ENCODE results near the gene TTR. TPM values are rescaled to one million over a fixed set of nuclear protein-coding genes. Genes with fewer than 3 reads are reported as not detected.

TTR gene
- total and polyA plus RNA-seq, 2 experiments from 2014 or later = not detected

DNA sequence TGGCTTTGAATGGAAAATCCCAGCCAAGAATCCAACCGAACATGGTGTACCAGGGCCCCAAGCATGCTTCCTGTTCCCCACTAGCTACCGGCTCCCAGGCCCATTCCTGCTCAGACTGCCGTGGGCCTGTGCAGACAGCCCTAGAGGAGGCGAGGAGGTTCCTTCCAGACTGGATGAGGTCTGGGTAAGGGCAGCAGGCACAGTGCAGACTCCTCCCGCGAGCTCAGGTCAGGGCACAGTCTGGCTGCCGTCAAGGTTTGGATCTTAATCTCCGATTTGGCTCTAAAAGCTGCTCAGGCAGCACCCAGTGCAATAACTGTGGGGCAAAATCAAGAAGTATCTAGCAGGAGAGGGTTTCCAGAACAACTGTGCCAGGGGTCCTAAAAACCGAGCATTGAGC, 19.3 kb upstream of the TTR start:
- TF ChIP-seq CTCF (conservative IDR thresholded peaks at IDR 0.05; ENCODE audit: low read depth in 2 of 2) = no peak
- no peak for TF ChIP-seq POLR2AphosphoS5 (IDR thresholded peaks at IDR 0.05; ENCODE audit: low read depth)
- no peak for TF ChIP-seq EZH2phosphoT487 (IDR thresholded peaks at IDR 0.05; ENCODE audit: unreplicated experiment)
- TF ChIP-seq, protein P1, sequence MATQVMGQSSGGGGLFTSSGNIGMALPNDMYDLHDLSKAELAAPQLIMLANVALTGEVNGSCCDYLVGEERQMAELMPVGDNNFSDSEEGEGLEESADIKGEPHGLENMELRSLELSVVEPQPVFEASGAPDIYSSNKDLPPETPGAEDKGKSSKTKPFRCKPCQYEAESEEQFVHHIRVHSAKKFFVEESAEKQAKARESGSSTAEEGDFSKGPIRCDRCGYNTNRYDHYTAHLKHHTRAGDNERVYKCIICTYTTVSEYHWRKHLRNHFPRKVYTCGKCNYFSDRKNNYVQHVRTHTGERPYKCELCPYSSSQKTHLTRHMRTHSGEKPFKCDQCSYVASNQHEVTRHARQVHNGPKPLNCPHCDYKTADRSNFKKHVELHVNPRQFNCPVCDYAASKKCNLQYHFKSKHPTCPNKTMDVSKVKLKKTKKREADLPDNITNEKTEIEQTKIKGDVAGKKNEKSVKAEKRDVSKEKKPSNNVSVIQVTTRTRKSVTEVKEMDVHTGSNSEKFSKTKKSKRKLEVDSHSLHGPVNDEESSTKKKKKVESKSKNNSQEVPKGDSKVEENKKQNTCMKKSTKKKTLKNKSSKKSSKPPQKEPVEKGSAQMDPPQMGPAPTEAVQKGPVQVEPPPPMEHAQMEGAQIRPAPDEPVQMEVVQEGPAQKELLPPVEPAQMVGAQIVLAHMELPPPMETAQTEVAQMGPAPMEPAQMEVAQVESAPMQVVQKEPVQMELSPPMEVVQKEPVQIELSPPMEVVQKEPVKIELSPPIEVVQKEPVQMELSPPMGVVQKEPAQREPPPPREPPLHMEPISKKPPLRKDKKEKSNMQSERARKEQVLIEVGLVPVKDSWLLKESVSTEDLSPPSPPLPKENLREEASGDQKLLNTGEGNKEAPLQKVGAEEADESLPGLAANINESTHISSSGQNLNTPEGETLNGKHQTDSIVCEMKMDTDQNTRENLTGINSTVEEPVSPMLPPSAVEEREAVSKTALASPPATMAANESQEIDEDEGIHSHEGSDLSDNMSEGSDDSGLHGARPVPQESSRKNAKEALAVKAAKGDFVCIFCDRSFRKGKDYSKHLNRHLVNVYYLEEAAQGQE (IDR thresholded peaks at IDR 0.05; ENCODE audit: unreplicated experiment) = no peak
- TF ChIP-seq ZNF331 (CRISPR knock-in tag; IDR thresholded peaks at IDR 0.05; ENCODE audit: low read depth) = no peak
- TF ChIP-seq CREB1 (CRISPR knock-in tag; IDR thresholded peaks at IDR 0.05; ENCODE audit: low read depth) = no peak
- TF ChIP-seq STAT1 (IDR thresholded peaks at IDR 0.05; ENCODE audit: unreplicated experiment) = no peak
- no peak for TF ChIP-seq JUNB (IDR thresholded peaks at IDR 0.05; ENCODE audit: unreplicated experiment)
- TF ChIP-seq ZNF114 (CRISPR knock-in tag; IDR thresholded peaks at IDR 0.05) = no peak
- TF ChIP-seq EZH2 (IDR thresholded peaks at IDR 0.05; ENCODE audit: low read depth, unreplicated experiment) = no peak
- TF ChIP-seq ZNF462 (CRISPR knock-in tag; IDR thresholded peaks at IDR 0.05) = no peak
- TF ChIP-seq, protein P2, sequence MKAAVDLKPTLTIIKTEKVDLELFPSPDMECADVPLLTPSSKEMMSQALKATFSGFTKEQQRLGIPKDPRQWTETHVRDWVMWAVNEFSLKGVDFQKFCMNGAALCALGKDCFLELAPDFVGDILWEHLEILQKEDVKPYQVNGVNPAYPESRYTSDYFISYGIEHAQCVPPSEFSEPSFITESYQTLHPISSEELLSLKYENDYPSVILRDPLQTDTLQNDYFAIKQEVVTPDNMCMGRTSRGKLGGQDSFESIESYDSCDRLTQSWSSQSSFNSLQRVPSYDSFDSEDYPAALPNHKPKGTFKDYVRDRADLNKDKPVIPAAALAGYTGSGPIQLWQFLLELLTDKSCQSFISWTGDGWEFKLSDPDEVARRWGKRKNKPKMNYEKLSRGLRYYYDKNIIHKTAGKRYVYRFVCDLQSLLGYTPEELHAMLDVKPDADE (IDR thresholded peaks at IDR 0.05) = no peak
- TF ChIP-seq NANOG (IDR thresholded peaks at IDR 0.05; ENCODE audit: borderline replicate concordance) = no peak
- no peak for DNase-seq (ENCODE audit: low spot score)
- no peaks in the 10 kb centered on the region for H3K36me3 ChIP-seq (ENCODE audit: insufficient read depth)
- H3K27me3 ChIP-seq (ENCODE audit: insufficient read depth) = no peaks in the 10 kb centered on the region
- H3K4me3 ChIP-seq = no peak overlapping the region
- Mint-ChIP-seq H3K27ac (no peak overlapping the region), H3K27me3 (ENCODE audit: insufficient read depth, low read depth, poor library complexity) (peaks cover 2% of the 10 kb centered on the region), H3K4me3 (no peak overlapping the region), H3K36me3 (ENCODE audit: low read depth) (no peaks in the 10 kb centered on the region), H3K4me1 (peaks cover 3% of the 10 kb centered on the region; the same call in 1 of the 3 replicates), H3K9me3 (no peaks in the 10 kb centered on the region)
- H4K20me1 ChIP-seq (replicated peaks; ENCODE audit: insufficient read depth) = no peaks in the 10 kb centered on the region
- H3K27ac ChIP-seq (ENCODE audit: low read depth) = no peak overlapping the region
- peak overlapping the region; percentile 76 for H2AFZ ChIP-seq
- no peak overlapping the region for H3K4me2 ChIP-seq
- no peaks in the 10 kb centered on the region for H3K9me2 ChIP-seq (ENCODE audit: insufficient read depth)
- H3F3A ChIP-seq (replicated peaks; ENCODE audit: low read depth) = no peaks in the 10 kb centered on the region
- no peaks in the 10 kb centered on the region for H3K79me2 ChIP-seq (replicated peaks; ENCODE audit: insufficient read depth)
- peak; percentile 44; the same call in 1 of the 3 replicates for ATAC-seq
- H3K4me1 ChIP-seq (ENCODE audit: insufficient read depth) = no peaks in the 10 kb centered on the region
